ENCODE data around the gene PCNT. TPM values are rescaled to one million over a fixed set of nuclear protein-coding genes. Genes with fewer than 3 reads are reported as not detected.

PCNT gene
- total RNA-seq, 1 donor from 2014 or later: 36.0 TPM

DNA sequence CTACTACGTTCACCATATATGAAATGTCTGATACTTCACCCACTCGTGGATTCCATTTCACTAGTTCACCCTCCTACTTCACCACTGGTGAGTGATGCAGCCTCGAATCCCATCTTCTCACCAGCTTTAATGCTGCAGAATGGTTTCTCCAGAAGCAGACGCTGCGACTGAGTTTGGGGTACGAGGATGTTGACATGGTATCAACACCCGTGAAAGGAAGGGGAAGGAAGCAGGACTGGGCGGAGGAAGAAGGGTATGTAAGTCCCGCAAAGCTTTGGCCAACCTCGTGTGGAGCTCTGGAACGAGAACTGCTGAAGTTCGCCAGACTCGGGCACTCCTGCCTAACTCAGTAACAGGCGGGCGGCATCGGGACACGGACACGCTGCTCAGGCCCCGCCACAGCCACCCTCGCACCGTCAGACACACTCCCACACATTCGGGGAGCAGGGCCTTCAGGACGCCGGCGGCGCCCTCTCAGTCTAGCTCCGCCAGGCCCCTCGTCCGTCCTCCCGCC, 133.9 kb downstream of the PCNT start:
- peak overlapping the region; percentile 81 for H3K27ac Mint-ChIP-seq (ENCODE audit: unreplicated experiment)
- H3K4me1 Mint-ChIP-seq (ENCODE audit: unreplicated experiment): peaks cover 26% of the 10 kb centered on the region
- no peak for DNase-seq (ENCODE audit: low spot score)

DNA sequence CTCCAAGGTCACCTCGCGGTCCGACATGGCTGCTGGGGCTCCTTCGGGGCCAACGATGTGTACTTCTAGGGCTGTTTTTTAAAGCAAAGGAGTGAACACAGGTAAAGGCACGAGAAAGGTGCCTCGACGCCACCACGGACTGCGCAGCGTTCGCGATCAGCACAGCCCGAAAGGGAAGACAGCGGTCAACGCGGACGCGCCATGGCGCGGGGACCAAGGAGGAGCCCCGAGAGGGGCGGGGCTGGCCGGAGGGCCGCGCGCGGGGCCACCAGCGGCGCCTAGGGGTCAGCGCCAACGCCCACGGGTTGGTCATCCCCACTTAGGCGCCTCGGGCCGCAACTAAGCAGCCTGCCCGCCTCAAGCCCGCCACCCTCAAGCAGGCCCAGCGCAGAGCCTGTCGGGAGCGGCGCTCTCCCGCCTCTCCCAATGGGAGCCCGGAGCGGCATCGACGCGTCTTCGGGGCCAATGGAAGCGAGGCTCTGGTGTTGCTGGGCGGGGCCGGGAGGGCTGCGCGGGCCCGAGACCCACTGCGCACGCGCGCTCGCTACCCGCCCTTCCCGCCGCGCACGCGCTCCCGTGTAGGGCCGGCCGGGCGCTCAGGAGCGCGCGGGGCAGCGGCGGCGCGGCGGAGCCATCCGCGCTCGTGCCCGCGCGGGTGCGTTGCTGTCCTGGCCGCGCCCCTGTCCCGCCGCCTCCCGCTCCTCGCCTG, 134.5 kb downstream of the PCNT start, which contains the start of gene DIP2A:
DIP2A (plus strand) TSS at position 577 of the 709 bp plus-strand sequence. CDS start 241 bp downstream, outside the sequence.
- H3K4me1 Mint-ChIP-seq (ENCODE audit: unreplicated experiment): peaks cover 28% of the 10 kb centered on the region
- peak within 1 kb of the TSS; percentile 81 for H3K27ac Mint-ChIP-seq (ENCODE audit: unreplicated experiment)
- peaks cover 3% of the 10 kb centered on the region for H3K36me3 Mint-ChIP-seq (ENCODE audit: low read depth, unreplicated experiment)
- DNase-seq (ENCODE audit: low spot score): peak; percentile 94
- peaks cover 2% of the 10 kb centered on the region for H3K27me3 Mint-ChIP-seq (ENCODE audit: unreplicated experiment)
- peak within 1 kb of the TSS; percentile 94 for H3K4me3 Mint-ChIP-seq (ENCODE audit: unreplicated experiment)
- H3K9me3 Mint-ChIP-seq (ENCODE audit: unreplicated experiment): no peaks in the 10 kb centered on the region
- TF ChIP-seq, protein P1, sequence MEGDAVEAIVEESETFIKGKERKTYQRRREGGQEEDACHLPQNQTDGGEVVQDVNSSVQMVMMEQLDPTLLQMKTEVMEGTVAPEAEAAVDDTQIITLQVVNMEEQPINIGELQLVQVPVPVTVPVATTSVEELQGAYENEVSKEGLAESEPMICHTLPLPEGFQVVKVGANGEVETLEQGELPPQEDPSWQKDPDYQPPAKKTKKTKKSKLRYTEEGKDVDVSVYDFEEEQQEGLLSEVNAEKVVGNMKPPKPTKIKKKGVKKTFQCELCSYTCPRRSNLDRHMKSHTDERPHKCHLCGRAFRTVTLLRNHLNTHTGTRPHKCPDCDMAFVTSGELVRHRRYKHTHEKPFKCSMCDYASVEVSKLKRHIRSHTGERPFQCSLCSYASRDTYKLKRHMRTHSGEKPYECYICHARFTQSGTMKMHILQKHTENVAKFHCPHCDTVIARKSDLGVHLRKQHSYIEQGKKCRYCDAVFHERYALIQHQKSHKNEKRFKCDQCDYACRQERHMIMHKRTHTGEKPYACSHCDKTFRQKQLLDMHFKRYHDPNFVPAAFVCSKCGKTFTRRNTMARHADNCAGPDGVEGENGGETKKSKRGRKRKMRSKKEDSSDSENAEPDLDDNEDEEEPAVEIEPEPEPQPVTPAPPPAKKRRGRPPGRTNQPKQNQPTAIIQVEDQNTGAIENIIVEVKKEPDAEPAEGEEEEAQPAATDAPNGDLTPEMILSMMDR (IDR thresholded peaks at IDR 0.05; ENCODE audit: unreplicated experiment): no peak

More for the DNA sequence above, 133.9 kb downstream of the PCNT start:
- Mint-ChIP-seq H3K36me3 (ENCODE audit: low read depth, unreplicated experiment) (peaks cover 2% of the 10 kb centered on the region), H3K9me3 (ENCODE audit: unreplicated experiment) (no peaks in the 10 kb centered on the region), H3K27me3 (ENCODE audit: unreplicated experiment) (peaks cover 2% of the 10 kb centered on the region), H3K4me3 (ENCODE audit: unreplicated experiment) (peak overlapping the region; percentile 92)
- TF ChIP-seq, protein P1 (IDR thresholded peaks at IDR 0.05; ENCODE audit: unreplicated experiment): no peak

DNA sequence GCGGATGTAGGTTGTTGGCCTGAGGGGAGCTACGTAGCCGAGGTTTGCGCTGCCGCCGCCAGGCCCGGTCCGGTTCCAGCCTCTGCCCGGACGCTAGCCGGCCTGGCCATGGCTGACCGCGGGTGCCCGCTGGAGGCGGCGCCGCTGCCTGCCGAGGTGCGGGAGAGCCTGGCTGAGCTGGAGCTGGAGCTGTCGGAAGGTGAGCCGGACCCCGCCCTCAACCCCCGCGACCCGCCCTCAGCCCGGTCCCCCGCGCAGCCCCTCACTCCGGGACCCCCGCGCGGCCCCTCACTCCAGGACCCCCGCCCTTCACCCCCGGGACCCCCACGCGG, 135.0 kb downstream of the PCNT start:
- no peak overlapping the region for H3K27ac Mint-ChIP-seq (ENCODE audit: unreplicated experiment)
- no peaks in the 10 kb centered on the region for H3K9me3 Mint-ChIP-seq (ENCODE audit: unreplicated experiment)
- peaks cover 2% of the 10 kb centered on the region for H3K27me3 Mint-ChIP-seq (ENCODE audit: unreplicated experiment)
- H3K4me3 Mint-ChIP-seq (ENCODE audit: unreplicated experiment): peak overlapping the region; percentile 85
- peaks cover 4% of the 10 kb centered on the region for H3K36me3 Mint-ChIP-seq (ENCODE audit: low read depth, unreplicated experiment)
- peaks cover 28% of the 10 kb centered on the region for H3K4me1 Mint-ChIP-seq (ENCODE audit: unreplicated experiment)
- TF ChIP-seq, protein P1 (IDR thresholded peaks at IDR 0.05; ENCODE audit: unreplicated experiment): no peak
- DNase-seq (ENCODE audit: low spot score): no peak

DNA sequence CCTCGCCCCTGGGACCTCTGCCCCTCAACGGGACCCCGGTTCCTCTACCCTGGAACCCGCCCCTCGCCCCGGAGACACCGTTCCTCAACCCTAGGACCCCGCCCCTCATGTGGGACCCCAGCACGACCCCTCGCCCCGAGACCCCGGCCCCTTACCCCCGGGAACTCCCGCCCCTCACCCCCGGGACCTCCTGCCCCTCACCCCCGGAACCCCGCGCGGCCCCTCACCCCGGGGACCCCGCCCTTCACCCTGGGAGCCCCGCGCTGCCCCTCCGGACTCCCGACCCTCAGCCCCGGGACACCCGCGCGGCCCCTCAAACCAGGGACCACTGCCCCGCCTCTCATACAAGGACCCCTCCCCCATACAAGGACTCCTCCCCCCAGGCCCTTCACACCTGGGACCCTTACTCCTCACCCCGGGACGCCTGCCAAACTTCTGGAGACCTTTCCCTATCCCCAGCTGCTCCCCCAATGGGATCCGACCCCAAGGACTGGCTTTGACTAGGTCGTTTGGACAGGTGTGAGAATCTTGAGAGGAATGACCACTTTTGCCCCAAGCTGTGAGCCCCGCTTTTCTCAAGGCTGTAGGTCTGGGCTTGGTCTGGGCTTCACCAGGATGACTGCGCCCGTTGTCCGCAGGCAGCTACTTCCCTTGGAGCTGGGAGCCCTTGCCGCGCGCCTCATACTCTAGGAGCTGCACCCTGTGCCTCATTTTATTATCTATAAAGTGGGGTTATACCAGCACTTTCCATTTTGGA, 135.6 kb downstream of the PCNT start:
- TF ChIP-seq, protein P1 (IDR thresholded peaks at IDR 0.05; ENCODE audit: unreplicated experiment): no peak
- peaks cover 28% of the 10 kb centered on the region for H3K4me1 Mint-ChIP-seq (ENCODE audit: unreplicated experiment)
- peaks cover 4% of the 10 kb centered on the region for H3K36me3 Mint-ChIP-seq (ENCODE audit: low read depth, unreplicated experiment)
- peak overlapping the region; percentile 13 for H3K27ac Mint-ChIP-seq (ENCODE audit: unreplicated experiment)
- peak overlapping the region; percentile 94 for H3K4me3 Mint-ChIP-seq (ENCODE audit: unreplicated experiment)
- no peaks in the 10 kb centered on the region for H3K9me3 Mint-ChIP-seq (ENCODE audit: unreplicated experiment)
- H3K27me3 Mint-ChIP-seq (ENCODE audit: unreplicated experiment): peaks cover 2% of the 10 kb centered on the region
- DNase-seq (ENCODE audit: low spot score): peak; percentile 19
